GM23338 (cell line): Measurements from ENCODE around the gene WNT8B. TPM values are rescaled to one million over a fixed set of nuclear protein-coding genes. Genes with fewer than 3 reads are reported as not detected.

Experiments used
- ATAC-seq: fragments of 200-7000 bp; cut with Tn5 transposase; 3 replicates; pipeline ENCODE4 v1.9.1; 2020
- DNase-seq: peaks from one replicate; pipeline ENCODE4 v3.0.0-alpha.2; 2015; ENCODE audit warnings: low spot score
- H2AFZ ChIP-seq: fragments of 200-600 bp; sonication (generic); 2 replicates; pipeline ENCODE4 v1.8.0; 2016; ENCODE audit warnings: antibody characterized with exemption, mild to moderate bottlenecking, moderate library complexity
- H3F3A ChIP-seq: fragments of 200-600 bp; sonication (generic); replicated peaks from 2 replicates; pipeline ENCODE4 v1.8.0; 2017; ENCODE audit warnings: antibody characterized with exemption, mixed run types, low read depth
- H3K27ac ChIP-seq: fragments of 200-600 bp; sonication (generic); 2 replicates; pipeline ENCODE4 v1.6.1; 2016; ENCODE audit warnings: low read depth
- H3K27me3 ChIP-seq: fragments of 200-600 bp; sonication (generic); 2 replicates; pipeline ENCODE4 v1.8.0; 2016; ENCODE audit warnings: mild to moderate bottlenecking, mixed run types, moderate library complexity; ENCODE audit not compliant: insufficient read depth
- H3K36me3 ChIP-seq: fragments of 200-600 bp; sonication (generic); 2 replicates; pipeline ENCODE4 v1.8.0; 2016; ENCODE audit warnings: mild to moderate bottlenecking; ENCODE audit not compliant: insufficient read depth
- H3K4me1 ChIP-seq: fragments of 200-600 bp; sonication (generic); 2 replicates; pipeline ENCODE4 v1.8.0; 2016; ENCODE audit warnings: mild to moderate bottlenecking, moderate library complexity; ENCODE audit not compliant: insufficient read depth
- H3K4me2 ChIP-seq: fragments of 200-600 bp; sonication (generic); 2 replicates; pipeline ENCODE4 v1.7.1; 2017; ENCODE audit warnings: mixed run types
- H3K4me3 ChIP-seq: fragments of 200-600 bp; sonication (generic); 2 replicates; pipeline ENCODE4 v1.6.1; 2016; ENCODE audit warnings: mixed run types
- H3K79me2 ChIP-seq: fragments of 200-600 bp; sonication (generic); replicated peaks from 2 replicates; pipeline ENCODE4 v1.8.0; 2017; ENCODE audit warnings: mild to moderate bottlenecking; ENCODE audit not compliant: insufficient read depth
- H3K9me2 ChIP-seq: fragments of 200-600 bp; sonication (generic); 2 replicates; pipeline ENCODE4 v1.8.0; 2017; ENCODE audit not compliant: insufficient read depth
- H4K20me1 ChIP-seq: fragments of 200-600 bp; sonication (generic); replicated peaks from 2 replicates; pipeline ENCODE4 v1.8.0; 2017; ENCODE audit warnings: mild to moderate bottlenecking; ENCODE audit not compliant: insufficient read depth
- H3K27ac Mint-ChIP-seq: 2 replicates; pipeline ENCODE4 v1.8.0; 2020; ENCODE audit warnings: inconsistent platforms, mild to moderate bottlenecking, moderate library complexity, mixed read lengths
- H3K27me3 Mint-ChIP-seq: 3 replicates; pipeline ENCODE4 v1.8.0; 2022; ENCODE audit warnings: low read depth, mild to moderate bottlenecking, moderate library complexity, mixed read lengths, inconsistent platforms; ENCODE audit not compliant: insufficient read depth, poor library complexity
- H3K36me3 Mint-ChIP-seq: 3 replicates; pipeline ENCODE4 v1.8.0; 2021; ENCODE audit warnings: low read depth, mild to moderate bottlenecking, inconsistent platforms, moderate library complexity, mixed read lengths
- H3K4me1 Mint-ChIP-seq: 3 replicates; pipeline ENCODE4 v1.8.0; 2020; ENCODE audit warnings: mild to moderate bottlenecking, inconsistent platforms, mixed read lengths
- H3K4me3 Mint-ChIP-seq: 3 replicates; pipeline ENCODE4 v1.8.0; 2021; ENCODE audit warnings: moderate library complexity, mild to moderate bottlenecking, inconsistent platforms, mixed read lengths
- H3K9me3 Mint-ChIP-seq: 3 replicates; pipeline ENCODE4 v1.8.0; 2020; ENCODE audit warnings: moderate library complexity, mild to moderate bottlenecking, inconsistent platforms, mixed read lengths
- CTCF ChIP-seq, 2 experiments: fragments of 200-600 bp in 1 of 2; sonication (generic) in 1 of 2; conservative IDR thresholded peaks; 2 replicates each; pipeline versions ENCODE4 v1.5.1 to v1.6.1; 2016 to 2017; ENCODE audit warnings: antibody characterized with exemption in 2 of 2, low read depth in 2 of 2, mild to moderate bottlenecking in 2 of 2, moderate library complexity in 1 of 2
- ETS1 ChIP-seq: IDR thresholded peaks from 2 replicates; pipeline ENCODE4 v1.6.1; 2016; ENCODE audit warnings: antibody characterized with exemption
- EZH2 ChIP-seq: fragments of 200-600 bp; sonication (generic); IDR thresholded peaks from one replicate; pipeline ENCODE4 v1.8.0; 2017; ENCODE audit warnings: antibody characterized with exemption, mild to moderate bottlenecking, low read depth; ENCODE audit not compliant: unreplicated experiment
- EZH2phosphoT487 ChIP-seq: fragments of 200-600 bp; sonication (generic); IDR thresholded peaks from one replicate; pipeline ENCODE4 v1.8.1; 2018; ENCODE audit warnings: antibody characterized with exemption; ENCODE audit not compliant: unreplicated experiment
- JUNB ChIP-seq: IDR thresholded peaks from one replicate; pipeline ENCODE4 v1.6.1; 2016; ENCODE audit warnings: antibody characterized with exemption; ENCODE audit not compliant: unreplicated experiment
- NANOG ChIP-seq: IDR thresholded peaks from 2 replicates; pipeline ENCODE4 v1.6.1; 2016; ENCODE audit warnings: antibody characterized with exemption, borderline replicate concordance
- POLR2AphosphoS5 ChIP-seq: IDR thresholded peaks from 2 replicates; pipeline ENCODE4 v1.6.1; 2016; ENCODE audit warnings: antibody characterized with exemption, low read depth
- REST ChIP-seq: IDR thresholded peaks from one replicate; pipeline ENCODE4 v1.6.1; 2018; ENCODE audit warnings: antibody characterized with exemption; ENCODE audit not compliant: unreplicated experiment
- ZNF114 ChIP-seq: fragments of 250-450 bp; sonication (Bioruptor Pico); IDR thresholded peaks from 2 replicates; pipeline ENCODE4 v1.5.0; 2020; ENCODE audit warnings: mild to moderate bottlenecking, moderate library complexity
- ZNF331 ChIP-seq: fragments of 250-450 bp; sonication (Bioruptor Pico); IDR thresholded peaks from 2 replicates; pipeline ENCODE4 v1.5.0; 2020; ENCODE audit warnings: low read depth, mild to moderate bottlenecking, moderate library complexity
- polyA plus RNA-seq: library from polyadenylated mRNA; unstranded; fragments of >200 nt; fragmentation: Nextera tagmentation; extraction: Ambion mirVana; gene quantifications from 2 replicates; pipeline ENCODE4 v1.2.1, GENCODE V29; 2016
- total RNA-seq: library from RNA; depleted of rRNA; stranded (reverse); fragments of >200 nt; shearing (Covaris generic); gene quantifications from 2 replicates; pipeline ENCODE4 v1.2.3, GENCODE V29; 2014

WNT8B gene
- total and polyA plus RNA-seq, 2 experiments from 2014 or later, result 0.74 to 1.3 TPM

GRCh38 chr10:100496567-100496966 is 33.8 kb downstream of the WNT8B start:
- H3K4me3 Mint-ChIP-seq, result no peak overlapping the region
- no peak overlapping the region for H3K27ac Mint-ChIP-seq
- Histone ChIP-seq H3K4me3 (no peak overlapping the region), H3K4me1 (no peaks in the 10 kb centered on the region), H3K9me2 (no peaks in the 10 kb centered on the region), H3K36me3 (no peaks in the 10 kb centered on the region; the same call in 1 of the 2 replicates), H3K27ac (no peak overlapping the region), H3F3A (no peaks in the 10 kb centered on the region), H3K79me2 (no peaks in the 10 kb centered on the region), H3K27me3 (no peaks in the 10 kb centered on the region), H2AFZ (no peak overlapping the region), H3K4me2 (no peak overlapping the region), H4K20me1 (no peaks in the 10 kb centered on the region)
- peaks cover 15% of the 10 kb centered on the region for H3K27me3 Mint-ChIP-seq
- no peaks in the 10 kb centered on the region for H3K9me3 Mint-ChIP-seq
- no peaks in the 10 kb centered on the region for H3K4me1 Mint-ChIP-seq
- TF ChIP-seq JUNB, result no peak
- TF ChIP-seq ZNF331 (CRISPR knock-in tag), result no peak
- TF ChIP-seq REST, result no peak
- TF ChIP-seq POLR2AphosphoS5, result no peak
- no peak for TF ChIP-seq NANOG
- TF ChIP-seq CTCF (conservative IDR thresholded peaks at IDR 0.05; ENCODE audit: low read depth in 2 of 2), result no peak
- no peak for TF ChIP-seq EZH2
- ATAC-seq (no peak), DNase-seq (no peak)
- no peaks in the 10 kb centered on the region; the same call in 2 of the 3 replicates for H3K36me3 Mint-ChIP-seq

GRCh38 chr10:100498059-100498458 is 35.2 kb downstream of the WNT8B start:
- Mint-ChIP-seq H3K27me3 (peaks cover 12% of the 10 kb centered on the region), H3K4me1 (no peaks in the 10 kb centered on the region)
- no peak for ATAC-seq
- no peak for TF ChIP-seq JUNB
- TF ChIP-seq EZH2phosphoT487, result no peak
- no peak for TF ChIP-seq NANOG
- no peak for TF ChIP-seq EZH2
- TF ChIP-seq POLR2AphosphoS5, result no peak
- no peak for TF ChIP-seq ETS1
- no peak for TF ChIP-seq CTCF (conservative IDR thresholded peaks at IDR 0.05; ENCODE audit: low read depth in 2 of 2)
- TF ChIP-seq ZNF114 (CRISPR knock-in tag), result no peak

More at GRCh38 chr10:100498059-100498458, 35.2 kb downstream of the WNT8B start:
- no peaks in the 10 kb centered on the region for H3K9me3 Mint-ChIP-seq
- no peak overlapping the region for H3K4me3 Mint-ChIP-seq
- Histone ChIP-seq H3K4me2 (no peak overlapping the region), H3K9me2 (no peaks in the 10 kb centered on the region), H3K27ac (no peak overlapping the region), H3K27me3 (no peaks in the 10 kb centered on the region), H4K20me1 (no peaks in the 10 kb centered on the region), H2AFZ (no peak overlapping the region), H3K4me1 (no peaks in the 10 kb centered on the region), H3K36me3 (no peaks in the 10 kb centered on the region; the same call in 1 of the 2 replicates), H3K4me3 (no peak overlapping the region), H3K79me2 (no peaks in the 10 kb centered on the region), H3F3A (no peaks in the 10 kb centered on the region)
- no peaks in the 10 kb centered on the region; the same call in 2 of the 3 replicates for H3K36me3 Mint-ChIP-seq
- DNase-seq, result no peak
- H3K27ac Mint-ChIP-seq, result no peak overlapping the region
